Astrocyte (in vitro differentiated cells and primary cell): ENCODE results near the gene SPOCK2. TPM values are rescaled to one million over a fixed set of nuclear protein-coding genes. Genes with fewer than 3 reads are reported as not detected.

Source experiments
- DNase-seq: peaks from one replicate; pipeline ENCODE4 v3.0.0-alpha.2; 2010; ENCODE audit warnings: low read depth
- FAIRE-seq: peaks from 2 replicates; lab custom pipeline; 2011; peaks lifted over from hg19 to GRCh38; lab: Jason Lieb, UNC
- H2AFZ ChIP-seq: 2 replicates; pipeline ENCODE4 v1.6.0; 2012; ENCODE audit warnings: low read depth, low read length, inconsistent platforms
- H3K27ac ChIP-seq: 2 replicates; pipeline ENCODE4 v1.5.1; 2011; ENCODE audit warnings: low read depth, low read length, inconsistent platforms
- H3K27me3 ChIP-seq: 2 replicates; pipeline ENCODE4 v1.6.0; 2011; ENCODE audit warnings: low read length, inconsistent platforms; ENCODE audit not compliant: insufficient read depth
- H3K36me3 ChIP-seq: 2 replicates; pipeline ENCODE4 v1.5.1; 2011; ENCODE audit warnings: low read length, inconsistent platforms; ENCODE audit not compliant: insufficient read depth
- H3K4me1 ChIP-seq: 2 replicates; pipeline ENCODE4 v1.5.1; 2011; ENCODE audit warnings: low read length, inconsistent platforms; ENCODE audit not compliant: insufficient read depth
- H3K4me2 ChIP-seq: 2 replicates; pipeline ENCODE4 v1.6.0; 2012; ENCODE audit warnings: low read length, inconsistent platforms
- H3K4me3 ChIP-seq: 2 replicates; pipeline ENCODE4 v1.5.1; 2011; ENCODE audit warnings: low read depth, mild to moderate bottlenecking, low read length, inconsistent platforms; ENCODE audit not compliant: insufficient read depth
- H3K79me2 ChIP-seq: 2 replicates; pipeline ENCODE4 v1.6.0; 2012; ENCODE audit warnings: mild to moderate bottlenecking, low read length, inconsistent platforms; ENCODE audit not compliant: insufficient read depth
- H3K9ac ChIP-seq: 2 replicates; pipeline ENCODE4 v1.6.0; 2012; ENCODE audit warnings: mild to moderate bottlenecking, low read length, inconsistent platforms
- H3K9me3 ChIP-seq: 2 replicates; pipeline ENCODE4 v1.5.1; 2012; ENCODE audit warnings: low read depth, mild to moderate bottlenecking, low read length, inconsistent platforms; ENCODE audit not compliant: insufficient read depth
- H4K20me1 ChIP-seq: 2 replicates; pipeline ENCODE4 v1.6.0; 2012; ENCODE audit warnings: low read length, inconsistent platforms; ENCODE audit not compliant: insufficient read depth
- H3K27ac Mint-ChIP-seq: one replicate; pipeline ENCODE4 v1.8.0; 2021; ENCODE audit warnings: mild to moderate bottlenecking, mixed read lengths; ENCODE audit not compliant: unreplicated experiment
- H3K27me3 Mint-ChIP-seq: one replicate; pipeline ENCODE4 v1.8.0; 2021; ENCODE audit warnings: low read depth, mixed read lengths; ENCODE audit not compliant: unreplicated experiment
- H3K36me3 Mint-ChIP-seq: one replicate; pipeline ENCODE4 v1.8.0; 2021; ENCODE audit warnings: low read depth, mixed read lengths; ENCODE audit not compliant: unreplicated experiment
- H3K4me1 Mint-ChIP-seq: one replicate; pipeline ENCODE4 v1.8.0; 2021; ENCODE audit warnings: low read depth, mixed read lengths; ENCODE audit not compliant: unreplicated experiment
- H3K4me3 Mint-ChIP-seq: one replicate; pipeline ENCODE4 v1.8.0; 2021; ENCODE audit warnings: mild to moderate bottlenecking, moderate library complexity, mixed read lengths; ENCODE audit not compliant: unreplicated experiment
- H3K9me3 Mint-ChIP-seq: one replicate; pipeline ENCODE4 v1.8.0; 2021; ENCODE audit warnings: mild to moderate bottlenecking, mixed read lengths; ENCODE audit not compliant: unreplicated experiment
- EZH2 ChIP-seq: IDR thresholded peaks from 2 replicates; pipeline ENCODE4 v1.6.1; 2012; ENCODE audit warnings: mild to moderate bottlenecking, low read length, inconsistent platforms; ENCODE audit not compliant: insufficient read depth
- total RNA-seq: library from RNA; stranded (reverse); gene quantifications from 2 replicates; pipeline ENCODE4 v1.2.1, GENCODE V29; 2021
- TF ChIP-seq, protein P1 (sequence below): IDR thresholded peaks from 2 replicates; pipeline ENCODE4 v1.5.1; 2011; ENCODE audit warnings: low read depth, mild to moderate bottlenecking, inconsistent platforms, low read length, moderate library complexity; ENCODE audit not compliant: insufficient read depth

SPOCK2 gene
- total RNA-seq, 1 donor from 2014 or later = 0.89 TPM

DNA sequence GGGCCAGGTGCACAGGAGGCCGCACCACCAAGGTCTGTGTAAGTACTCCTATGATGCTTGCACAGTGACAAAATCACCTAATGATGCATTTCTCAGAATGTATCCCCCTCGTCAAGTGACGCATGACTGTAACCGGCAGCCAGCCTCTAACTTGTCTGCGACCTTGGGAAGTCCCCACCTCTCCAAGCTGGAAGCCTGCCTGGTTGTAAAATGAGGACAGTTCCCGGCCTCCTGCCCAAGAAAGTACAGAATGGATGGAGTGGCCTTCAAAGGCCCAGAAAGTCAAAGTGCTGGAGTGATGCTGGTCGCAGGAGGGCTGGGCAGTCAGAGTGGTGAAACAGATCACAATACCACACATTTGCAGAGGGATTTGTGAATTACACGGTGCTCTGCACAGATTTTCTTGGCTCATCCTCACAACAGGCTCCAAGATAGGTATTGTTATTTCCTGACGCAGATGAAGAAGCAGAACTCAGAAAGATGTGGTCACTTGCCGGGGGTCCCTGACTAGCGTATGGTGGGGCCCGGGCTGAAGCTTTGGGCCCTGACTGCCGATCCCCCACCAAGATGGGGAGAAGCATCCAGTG is 22.8 kb downstream of the SPOCK2 start:
- Histone ChIP-seq H3K4me2 (no peak overlapping the region), H3K4me3 (no peak overlapping the region), H3K27me3 (peaks cover 10% of the 10 kb centered on the region), H4K20me1 (no peaks in the 10 kb centered on the region), H3K9ac (no peak overlapping the region), H3K9me3 (no peaks in the 10 kb centered on the region), H3K79me2 (no peaks in the 10 kb centered on the region), H2AFZ (no peak overlapping the region), H3K4me1 (peaks cover 3% of the 10 kb centered on the region), H3K27ac (no peak overlapping the region), H3K36me3 (no peaks in the 10 kb centered on the region)
- no peak overlapping the region for H3K4me3 Mint-ChIP-seq
- DNase-seq = peak; percentile 34
- no peaks in the 10 kb centered on the region for H3K9me3 Mint-ChIP-seq
- H3K36me3 Mint-ChIP-seq = no peaks in the 10 kb centered on the region
- H3K27ac Mint-ChIP-seq = no peak overlapping the region
- H3K27me3 Mint-ChIP-seq = peaks cover 27% of the 10 kb centered on the region
- H3K4me1 Mint-ChIP-seq = peaks cover 12% of the 10 kb centered on the region
- FAIRE-seq = no peak
- no peak for TF ChIP-seq EZH2
- TF ChIP-seq, protein P1, sequence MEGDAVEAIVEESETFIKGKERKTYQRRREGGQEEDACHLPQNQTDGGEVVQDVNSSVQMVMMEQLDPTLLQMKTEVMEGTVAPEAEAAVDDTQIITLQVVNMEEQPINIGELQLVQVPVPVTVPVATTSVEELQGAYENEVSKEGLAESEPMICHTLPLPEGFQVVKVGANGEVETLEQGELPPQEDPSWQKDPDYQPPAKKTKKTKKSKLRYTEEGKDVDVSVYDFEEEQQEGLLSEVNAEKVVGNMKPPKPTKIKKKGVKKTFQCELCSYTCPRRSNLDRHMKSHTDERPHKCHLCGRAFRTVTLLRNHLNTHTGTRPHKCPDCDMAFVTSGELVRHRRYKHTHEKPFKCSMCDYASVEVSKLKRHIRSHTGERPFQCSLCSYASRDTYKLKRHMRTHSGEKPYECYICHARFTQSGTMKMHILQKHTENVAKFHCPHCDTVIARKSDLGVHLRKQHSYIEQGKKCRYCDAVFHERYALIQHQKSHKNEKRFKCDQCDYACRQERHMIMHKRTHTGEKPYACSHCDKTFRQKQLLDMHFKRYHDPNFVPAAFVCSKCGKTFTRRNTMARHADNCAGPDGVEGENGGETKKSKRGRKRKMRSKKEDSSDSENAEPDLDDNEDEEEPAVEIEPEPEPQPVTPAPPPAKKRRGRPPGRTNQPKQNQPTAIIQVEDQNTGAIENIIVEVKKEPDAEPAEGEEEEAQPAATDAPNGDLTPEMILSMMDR = no peak

DNA sequence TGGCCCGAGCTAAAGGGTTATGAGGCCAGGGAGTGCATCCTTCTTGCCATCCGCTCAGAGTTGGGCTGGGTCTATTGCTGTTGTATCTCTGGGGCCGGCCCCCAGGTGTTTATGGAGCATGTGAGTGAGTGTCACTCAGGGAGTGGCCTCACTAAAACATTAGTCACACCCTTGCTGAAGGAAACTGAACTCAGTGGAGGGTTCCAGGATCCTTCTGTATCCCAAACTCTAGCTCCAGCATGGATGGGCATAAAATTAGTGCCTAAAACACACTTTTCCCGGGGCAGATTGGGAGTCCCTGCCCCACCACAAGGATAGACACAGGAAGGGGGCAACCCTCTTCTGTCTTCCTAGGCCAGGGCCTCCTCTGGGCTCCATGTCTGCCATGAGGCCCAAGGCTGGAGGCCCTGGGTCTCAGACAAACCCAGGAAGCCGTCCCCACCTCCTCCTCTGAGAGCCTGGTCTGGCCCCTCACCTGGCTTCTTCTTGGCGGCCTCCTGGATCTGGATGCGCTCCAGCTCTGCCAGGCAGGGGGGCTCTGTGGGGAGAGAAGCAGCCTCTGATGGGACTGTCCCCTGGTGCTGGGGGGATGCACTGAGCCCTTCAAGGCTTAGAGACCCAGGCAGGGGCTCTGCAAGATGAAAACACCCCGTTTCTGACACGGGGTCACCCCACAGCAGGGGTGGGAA is 24.5 kb downstream of the SPOCK2 start:
- Histone ChIP-seq H3K27ac (no peak overlapping the region), H3K9ac (no peak overlapping the region), H3K4me1 (peaks cover 8% of the 10 kb centered on the region), H3K4me3 (no peak overlapping the region), H2AFZ (no peak overlapping the region), H3K79me2 (no peaks in the 10 kb centered on the region), H3K4me2 (no peak overlapping the region), H3K9me3 (no peaks in the 10 kb centered on the region), H3K36me3 (no peaks in the 10 kb centered on the region), H4K20me1 (no peaks in the 10 kb centered on the region), H3K27me3 (peaks cover 21% of the 10 kb centered on the region)
- H3K27me3 Mint-ChIP-seq = peaks cover 35% of the 10 kb centered on the region
- H3K9me3 Mint-ChIP-seq = no peaks in the 10 kb centered on the region
- H3K4me1 Mint-ChIP-seq = peaks cover 6% of the 10 kb centered on the region
- FAIRE-seq (no peak), DNase-seq (no peak)
- peaks cover 3% of the 10 kb centered on the region for H3K36me3 Mint-ChIP-seq
- H3K4me3 Mint-ChIP-seq = no peak overlapping the region
- H3K27ac Mint-ChIP-seq = no peak overlapping the region
- TF ChIP-seq EZH2 = no peak
- TF ChIP-seq, protein P1 = no peak
